Tibial nerve (tissue), 4 donors: Measurements from ENCODE around the gene TMEM178B. TPM values are rescaled to one million over a fixed set of nuclear protein-coding genes. Genes with fewer than 3 reads are reported as not detected.

Source experiments
- DNase-seq, 2 donors: peaks; one replicate each; pipeline ENCODE4 v3.0.0-alpha.2; 2019; ENCODE audit warnings: low spot score in 2 of 2
- H3K27ac ChIP-seq, 4 donors: fragments of 200-600 bp; sonication (generic) in 3 of 4; one replicate each; pipeline ENCODE4 v1.5.1; 2017 to 2019; ENCODE audit warnings: mild to moderate bottlenecking in 1 of 4
- H3K27me3 ChIP-seq, 2 donors: fragments of 200-600 bp; sonication (generic) in 1 of 2; one replicate each; pipeline versions ENCODE4 v1.5.1 to v1.6.0; 2017 to 2019
- H3K36me3 ChIP-seq, 3 donors: fragments of 200-600 bp; sonication (generic); one replicate each; pipeline ENCODE4 v1.5.1; 2018 to 2019
- H3K4me1 ChIP-seq, 4 donors: fragments of 200-600 bp; sonication (generic) in 3 of 4; one replicate each; pipeline ENCODE4 v1.5.1; 2017 to 2019
- H3K4me3 ChIP-seq, 4 donors: fragments of 200-600 bp; sonication (generic) in 3 of 4; one replicate each; pipeline ENCODE4 v1.5.1; 2017 to 2019; ENCODE audit warnings: mild to moderate bottlenecking in 1 of 4, moderate library complexity in 1 of 4
- H3K9me3 ChIP-seq, 4 donors: fragments of 200-600 bp; sonication (generic) in 3 of 4; one replicate each; pipeline ENCODE4 v1.5.1; 2017 to 2019
- CTCF ChIP-seq, 5 experiments: fragments of 200-600 bp in 3 of 5; fragments of 450-650 bp in 2 of 5; sonication (generic) in 3 of 5; IDR thresholded peaks; one replicate each; pipeline ENCODE4 v1.5.1; 2016 to 2019; ENCODE audit warnings: antibody characterized with exemption in 5 of 5, mild to moderate bottlenecking in 3 of 5, moderate library complexity in 2 of 5
- EP300 ChIP-seq, 2 donors: sonication (generic); formaldehyde crosslinking; IDR thresholded peaks; one replicate each; pipeline ENCODE4 v1.6.1; 2017; ENCODE audit warnings: antibody characterized with exemption in 2 of 2, mild to moderate bottlenecking in 1 of 2
- POLR2A ChIP-seq, 2 donors: fragments of 450-650 bp; IDR thresholded peaks; one replicate each; pipeline ENCODE4 v1.6.1; 2017; ENCODE audit warnings: antibody characterized with exemption in 2 of 2, mild to moderate bottlenecking in 2 of 2, moderate library complexity in 2 of 2
- WGBS, 2 donors: methylation state at CpG; one replicate each; pipeline ENCODE4 v1.1.5; 2018; 5-methylcytosine and 5-hydroxymethylcytosine counted together
- total RNA-seq, 4 donors: library from RNA; depleted of rRNA; stranded (reverse); fragments of >200 nt; gene quantifications; one replicate each; pipeline ENCODE4 v1.1.0, GENCODE V29; 2016

Gene TMEM178B
- total RNA-seq, 4 donors from 2014 or later = 0.30 to 0.78 (median 0.53) TPM

GRCh38 chr7:141262101-141263090 is 188.5 kb downstream of the TMEM178B start:
- Histone ChIP-seq H3K4me1 (no peaks in the 10 kb centered on the region), H3K27ac (peak overlapping the region in 1 of 4 donors; percentile 43), H3K27me3 (no peaks in the 10 kb centered on the region), H3K9me3 (peaks cover 0 to 21% (median 0%) of the 10 kb centered on the region in 4 donors), H3K36me3 (no peaks in the 10 kb centered on the region), H3K4me3 (no peak overlapping the region)
- WGBS, 2 donors = 44 to 53% methylated on average over 5 of the region's 5 CpGs
- no peak for DNase-seq
- TF ChIP-seq EP300 (IDR thresholded peaks at IDR 0.05) = no peak
- TF ChIP-seq CTCF (IDR thresholded peaks at IDR 0.05) = peak in 1 of 5 experiments; percentile 20
- TF ChIP-seq POLR2A (IDR thresholded peaks at IDR 0.05) = no peak

GRCh38 chr7:141263508-141263907 is 189.6 kb downstream of the TMEM178B start:
- Histone ChIP-seq H3K4me1 (no peaks in the 10 kb centered on the region), H3K9me3 (peaks cover 0 to 11% (median 0%) of the 10 kb centered on the region in 4 donors), H3K27ac (no peak overlapping the region), H3K36me3 (no peaks in the 10 kb centered on the region), H3K27me3 (no peaks in the 10 kb centered on the region), H3K4me3 (no peak overlapping the region)
- TF ChIP-seq POLR2A (IDR thresholded peaks at IDR 0.05) (no peak), EP300 (IDR thresholded peaks at IDR 0.05) (no peak), CTCF (IDR thresholded peaks at IDR 0.05) (no peak)
- WGBS, 2 donors = 85 to 90% methylated on average over 2 of the region's 2 CpGs
- no peak for DNase-seq

GRCh38 chr7:141263983-141264382 is 190.1 kb downstream of the TMEM178B start:
- no peak for DNase-seq
- 45 to 66% methylated on average over 2 of the region's 2 CpGs for WGBS, 2 donors
- Histone ChIP-seq H3K4me3 (no peak overlapping the region), H3K27me3 (no peaks in the 10 kb centered on the region), H3K36me3 (no peaks in the 10 kb centered on the region), H3K9me3 (peaks cover 0 to 6% (median 0%) of the 10 kb centered on the region in 4 donors), H3K4me1 (no peaks in the 10 kb centered on the region), H3K27ac (no peak overlapping the region)
- TF ChIP-seq CTCF (IDR thresholded peaks at IDR 0.05) (no peak), EP300 (IDR thresholded peaks at IDR 0.05) (no peak), POLR2A (IDR thresholded peaks at IDR 0.05) (no peak)

- no peaks in the 10 kb centered on the region for H3K27me3 ChIP-seq
- DNase-seq = no peak
- H3K4me3 ChIP-seq = no peak overlapping the region
- H3K9me3 ChIP-seq = peaks cover 0 to 2% (median 0%) of the 10 kb centered on the region in 4 donors
- H3K36me3 ChIP-seq = no peaks in the 10 kb centered on the region
- H3K4me1 ChIP-seq = no peaks in the 10 kb centered on the region
- whole genome bisulfite sequencing, 2 donors = 75 to 82% methylated on average over 2 of the region's 2 CpGs
- no peak overlapping the region for H3K27ac ChIP-seq
- no peak for TF ChIP-seq EP300 (IDR thresholded peaks at IDR 0.05)
- TF ChIP-seq POLR2A (IDR thresholded peaks at IDR 0.05) = no peak
- TF ChIP-seq CTCF (IDR thresholded peaks at IDR 0.05) = no peak
These were observed 190.6 kb downstream of the TMEM178B start for GRCh38 chr7:141264511-141264910.

GRCh38 chr7:141265668-141266067 is 191.8 kb downstream of the TMEM178B start:
- no peaks in the 10 kb centered on the region for H3K36me3 ChIP-seq
- 86 to 97% methylated on average over 2 of the region's 2 CpGs for WGBS, 2 donors
- H3K9me3 ChIP-seq = no peaks in the 10 kb centered on the region
- no peak overlapping the region for H3K27ac ChIP-seq
- H3K4me3 ChIP-seq = no peak overlapping the region
- no peaks in the 10 kb centered on the region for H3K27me3 ChIP-seq
- H3K4me1 ChIP-seq = no peaks in the 10 kb centered on the region
- TF ChIP-seq EP300 (IDR thresholded peaks at IDR 0.05) = no peak
- TF ChIP-seq CTCF (IDR thresholded peaks at IDR 0.05) = no peak
- no peak for DNase-seq
